Ishikawa (cell line): ENCODE results near the gene SPAST.

ENCODE experiments used
- CEBPB ChIP-seq: IDR thresholded peaks from 2 replicates; pipeline ENCODE4 v1.6.1; 2012
- CREB1 ChIP-seq: IDR thresholded peaks from 2 replicates; pipeline ENCODE4 v1.6.1; 2012; ENCODE audit warnings: low read depth
- EGR1 ChIP-seq: IDR thresholded peaks from 2 replicates; pipeline ENCODE4 v1.6.1; 2012
- EP300 ChIP-seq: IDR thresholded peaks from 2 replicates; pipeline ENCODE4 v1.6.1; 2012; ENCODE audit warnings: borderline replicate concordance
- FOXM1 ChIP-seq: IDR thresholded peaks from 2 replicates; pipeline ENCODE4 v1.6.1; 2012; ENCODE audit warnings: low read depth, borderline replicate concordance
- MAX ChIP-seq: IDR thresholded peaks from 2 replicates; pipeline ENCODE4 v1.6.1; 2012
- NFIC ChIP-seq: IDR thresholded peaks from 2 replicates; pipeline ENCODE4 v1.6.1; 2012
- RAD21 ChIP-seq: IDR thresholded peaks from 2 replicates; pipeline ENCODE4 v1.6.1; 2012; ENCODE audit warnings: low read depth
- REST ChIP-seq: IDR thresholded peaks from 2 replicates; pipeline ENCODE4 v1.6.1; 2012; ENCODE audit warnings: low read depth, mild to moderate bottlenecking
- TAF1 ChIP-seq: IDR thresholded peaks from 2 replicates; pipeline ENCODE4 v1.6.1; 2012; ENCODE audit warnings: low read depth, mild to moderate bottlenecking
- TCF12 ChIP-seq: IDR thresholded peaks from 2 replicates; pipeline ENCODE4 v1.6.1; 2012; ENCODE audit warnings: low read depth
- TEAD4 ChIP-seq: IDR thresholded peaks from 2 replicates; pipeline ENCODE4 v1.6.1; 2012
- USF1 ChIP-seq: IDR thresholded peaks from 2 replicates; pipeline ENCODE4 v1.6.1; 2012
- YY1 ChIP-seq: IDR thresholded peaks from 2 replicates; pipeline ENCODE4 v1.6.1; 2012; ENCODE audit warnings: low read depth
- ZBTB7A ChIP-seq: IDR thresholded peaks from 2 replicates; pipeline ENCODE4 v1.6.1; 2012; ENCODE audit warnings: low read depth

Gene SPAST

GRCh38 chr2:32063310-32064020, at the start of gene SPAST:
Gene SPAST (plus strand): TSS chr2:32063556. CDS start chr2:32063832, 276 bp downstream.
- TF ChIP-seq YY1 = peak; percentile 18
- no peak for TF ChIP-seq FOXM1
- TF ChIP-seq USF1 = no peak; the same call in 1 of the 2 replicates
- peak; percentile 69; the same call in 1 of the 2 replicates for TF ChIP-seq ZBTB7A
- peak; percentile 64 for TF ChIP-seq TAF1
- TF ChIP-seq CEBPB = peak; percentile 20; the same call in 1 of the 2 replicates
- peak; percentile 2; the same call in 1 of the 2 replicates for TF ChIP-seq RAD21
- TF ChIP-seq TEAD4 = no peak; the same call in 1 of the 2 replicates
- TF ChIP-seq NFIC = peak; percentile 36; the same call in 1 of the 2 replicates
- no peak for TF ChIP-seq EGR1
- TF ChIP-seq CREB1 = peak; percentile 71
- TF ChIP-seq EP300 = no peak
- TF ChIP-seq REST = peak; percentile 36; the same call in 1 of the 2 replicates
- no peak; the same call in 1 of the 2 replicates for TF ChIP-seq MAX

- TF ChIP-seq CREB1 = peak; percentile 26; the same call in 1 of the 2 replicates
- TF ChIP-seq EGR1 = no peak
- 0 out of 2 replicates have a peak, but pooled peaks have one; percentile 11 for TF ChIP-seq YY1
- no peak for TF ChIP-seq EP300
- TF ChIP-seq MAX = peak; percentile 92
- no peak for TF ChIP-seq USF1
- 0 out of 2 replicates have a peak, but pooled peaks have one; percentile 2 for TF ChIP-seq RAD21
- TF ChIP-seq TCF12 = peak; percentile 47; the same call in 1 of the 2 replicates
- TF ChIP-seq TEAD4 = no peak
- TF ChIP-seq ZBTB7A = no peak
- no peak for TF ChIP-seq NFIC
- no peak; the same call in 1 of the 2 replicates for TF ChIP-seq CEBPB
- no peak for TF ChIP-seq FOXM1
- peak; percentile 97 for TF ChIP-seq TAF1
- no peak for TF ChIP-seq REST
Measured at GRCh38 chr2:32039447-32040219, 23.7 kb upstream of the SPAST start, which contains the start of gene DPY30. Gene DPY30 (minus strand): TSS chr2:32039805. CDS start chr2:32039456, 349 bp downstream.

- TF ChIP-seq EGR1 = no peak
- TF ChIP-seq TEAD4 = no peak
- TF ChIP-seq MAX = no peak
- TF ChIP-seq FOXM1 = no peak
- TF ChIP-seq TCF12 = no peak
- TF ChIP-seq CREB1 = no peak
- no peak for TF ChIP-seq NFIC
- TF ChIP-seq RAD21 = no peak
- no peak for TF ChIP-seq CEBPB
- TF ChIP-seq ZBTB7A = no peak
- TF ChIP-seq TAF1 = no peak
- no peak for TF ChIP-seq REST
- no peak for TF ChIP-seq USF1
- no peak for TF ChIP-seq EP300
- no peak for TF ChIP-seq YY1
Measured at GRCh38 chr2:32043561-32043960, 19.8 kb upstream of the SPAST start.
